Urinary bladder (tissue), 4 donors: ENCODE data around the gene PSMG4. TPM values are rescaled to one million over a fixed set of nuclear protein-coding genes. Genes with fewer than 3 reads are reported as not detected.
A peak's percentile ranks its signal among the peaks of the same experiment; 100 is the strongest.

Source experiments
- DNase-seq: peaks from one replicate; pipeline ENCODE4 v3.0.0-alpha.2; 2015; ENCODE audit errors: extremely low spot score
- H3K27ac ChIP-seq: one replicate; pipeline ENCODE4 v1.5.1; 2013; ENCODE audit warnings: low read depth, mild to moderate bottlenecking, moderate library complexity
- H3K36me3 ChIP-seq: one replicate; pipeline ENCODE4 v1.6.1; 2013; ENCODE audit warnings: mild to moderate bottlenecking, moderate library complexity; ENCODE audit not compliant: insufficient read depth
- H3K4me1 ChIP-seq: one replicate; pipeline ENCODE4 v1.6.1; 2013; ENCODE audit warnings: mild to moderate bottlenecking, moderate library complexity; ENCODE audit not compliant: insufficient read depth
- H3K4me3 ChIP-seq: one replicate; pipeline ENCODE4 v1.5.1; 2013; ENCODE audit warnings: low read depth, low read length
- WGBS: extraction: QIAGEN DNeasy Blood & Tissue Kit; methylation state at CpG from one replicate; pipeline ENCODE4 v1.1.7; 2013; 5-methylcytosine and 5-hydroxymethylcytosine counted together
- polyA plus RNA-seq: library from polyadenylated mRNA; stranded (reverse); fragments of 200-250 nt; gene quantifications from one replicate; pipeline ENCODE4 v1.2.3, GENCODE V29; 2013
- total RNA-seq: library from RNA; depleted of rRNA; stranded (reverse); fragments of >200 nt; gene quantifications from one replicate; pipeline ENCODE4 v1.2.3, GENCODE V29; 2014
- donor health status: healthy with polysubstance abuse.
- donor health status: healthy.

The PSMG4 gene
- total and polyA plus RNA-seq, 2 donors, result 19.8 to 29.5 TPM

DNA sequence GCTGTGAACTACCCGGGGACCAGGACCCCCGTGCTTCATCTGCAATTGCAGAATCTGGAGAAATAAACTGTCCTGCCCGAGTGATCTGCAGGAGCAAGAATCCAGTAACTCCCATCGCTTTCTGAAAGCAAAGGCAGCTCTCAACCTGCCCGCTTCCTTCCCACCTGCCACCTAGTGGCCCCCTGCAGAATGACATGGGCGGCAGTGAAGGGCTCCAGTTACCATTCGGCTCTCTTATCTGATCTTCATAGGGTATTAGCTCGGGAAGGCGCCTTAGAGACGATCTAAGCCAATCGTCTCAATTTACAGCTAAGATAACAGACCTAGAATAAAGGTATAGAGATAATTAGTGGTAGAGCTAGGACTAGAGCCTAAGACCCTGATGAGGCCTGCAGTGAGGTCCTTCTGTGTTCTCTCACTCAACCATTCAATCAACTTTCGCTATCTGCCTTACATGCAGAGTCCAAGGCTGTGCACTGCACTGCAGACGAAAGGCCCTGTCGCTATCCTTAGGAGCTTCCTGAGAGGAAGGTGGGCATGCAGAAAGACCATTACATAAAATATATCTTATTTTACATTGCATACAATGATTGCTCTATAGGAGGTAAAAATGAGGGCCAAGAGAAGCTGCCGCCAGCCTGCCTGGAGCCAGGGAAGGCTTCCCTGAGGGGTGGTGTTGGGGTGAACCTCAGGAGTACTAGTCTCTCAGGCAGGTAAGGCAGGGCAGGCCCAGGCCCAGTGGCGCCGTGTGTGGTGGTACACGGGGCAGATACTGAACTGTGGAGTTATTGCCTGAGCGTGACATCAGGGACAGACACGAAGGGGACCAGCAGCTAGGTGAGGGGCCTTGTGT lies 7.1 kb upstream of the PSMG4 start:
- Histone ChIP-seq H3K4me3 (no peak overlapping the region), H3K27ac (no peak overlapping the region), H3K4me1 (no peaks in the 10 kb centered on the region), H3K36me3 (no peaks in the 10 kb centered on the region)
- 38% methylated on average over 20 of the region's 20 CpGs for whole genome bisulfite sequencing
- DNase-seq, result peak; percentile 63

DNA sequence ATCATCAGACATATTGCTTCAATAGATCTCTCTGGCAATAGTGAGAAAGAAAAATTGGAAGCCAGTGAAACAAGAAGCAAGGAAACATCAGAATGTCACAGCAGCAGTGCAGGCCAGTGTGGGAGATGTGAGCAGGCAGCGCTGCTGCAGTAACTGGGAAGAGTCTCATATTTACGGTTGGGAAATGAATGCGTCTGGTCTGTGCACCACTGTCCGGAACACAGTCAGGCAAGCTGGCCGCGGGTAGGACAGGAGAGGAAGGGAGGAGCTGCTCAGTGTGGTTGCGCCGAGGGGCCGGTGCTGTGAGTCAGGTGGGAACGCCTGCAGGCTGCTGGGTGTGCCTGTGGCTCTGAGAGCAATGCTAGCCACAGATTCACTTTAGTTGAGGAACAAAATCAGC lies 6.4 kb upstream of the PSMG4 start:
- H3K27ac ChIP-seq, result no peak overlapping the region
- H3K4me3 ChIP-seq, result no peak overlapping the region
- H3K4me1 ChIP-seq, result no peaks in the 10 kb centered on the region
- H3K36me3 ChIP-seq, result no peaks in the 10 kb centered on the region
- DNase-seq, result no peak
- WGBS, result 91% methylated on average over 10 of the region's 10 CpGs

GRCh38 chr6:3252861-3253596 lies 5.7 kb upstream of the PSMG4 start:
- WGBS, result 92% methylated on average over 22 of the region's 22 CpGs
- DNase-seq, result no peak
- H3K27ac ChIP-seq, result no peak overlapping the region
- no peaks in the 10 kb centered on the region for H3K36me3 ChIP-seq
- no peak overlapping the region for H3K4me3 ChIP-seq
- no peaks in the 10 kb centered on the region for H3K4me1 ChIP-seq

GRCh38 chr6:3253597-3253961 lies 5.2 kb upstream of the PSMG4 start:
- H3K4me1 ChIP-seq, result no peaks in the 10 kb centered on the region
- H3K36me3 ChIP-seq, result no peaks in the 10 kb centered on the region
- no peak overlapping the region for H3K27ac ChIP-seq
- no peak overlapping the region for H3K4me3 ChIP-seq
- no peak for DNase-seq
- WGBS, result 97% methylated on average over 40 of the region's 40 CpGs

DNA sequence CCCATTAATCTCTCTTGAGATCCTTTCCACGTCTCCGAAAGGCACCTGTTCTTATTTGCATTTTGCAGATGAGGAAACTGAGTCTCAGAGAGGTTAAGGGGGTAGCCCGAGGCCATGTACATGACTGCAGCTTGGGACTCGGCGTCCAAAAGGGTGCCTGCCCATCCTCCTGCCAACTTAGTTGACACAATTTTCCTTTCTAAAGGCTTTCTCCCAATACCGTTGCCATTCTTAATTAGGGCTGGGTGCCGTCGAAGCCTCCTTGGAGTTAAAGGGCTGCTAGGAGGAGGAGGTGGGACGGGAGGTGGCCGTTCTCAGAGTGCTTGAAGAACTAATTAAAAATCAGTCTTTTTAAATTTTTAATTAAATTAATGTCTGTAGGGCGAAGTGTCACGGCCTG lies 546 bp upstream of the PSMG4 start:
- WGBS, result 54% methylated on average over 12 of the region's 12 CpGs
- H3K4me1 ChIP-seq, result peaks cover 1% of the 10 kb centered on the region
- no peak overlapping the region for H3K27ac ChIP-seq
- DNase-seq, result no peak
- no peaks in the 10 kb centered on the region for H3K36me3 ChIP-seq
- H3K4me3 ChIP-seq, result peak overlapping the region; percentile 96

DNA sequence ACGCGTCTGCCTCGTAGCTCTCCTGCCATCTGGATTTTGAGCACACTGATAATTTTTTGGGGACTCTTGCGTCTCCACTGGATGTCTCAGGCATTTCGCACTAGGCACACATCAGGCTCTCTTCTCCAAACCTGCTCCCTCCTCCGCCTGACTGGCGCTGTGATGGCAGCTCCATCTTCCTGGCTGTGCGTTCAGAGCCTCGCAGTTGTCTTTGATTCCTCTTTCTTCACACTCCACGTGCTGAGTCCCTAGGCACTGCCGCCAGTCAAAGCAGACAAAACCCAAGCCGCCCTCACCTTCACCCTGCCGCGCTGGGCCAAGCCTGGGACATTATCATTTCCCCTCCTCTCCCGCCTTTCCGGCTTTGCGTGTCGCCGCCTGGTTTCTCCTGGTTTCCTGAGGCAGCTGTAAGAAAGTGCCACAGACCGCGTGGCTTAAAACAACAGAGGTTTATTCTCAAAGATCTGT lies 778 bp downstream of the PSMG4 start:
- peak overlapping the region; percentile 96 for H3K4me3 ChIP-seq
- H3K27ac ChIP-seq, result no peak overlapping the region
- no peak for DNase-seq
- no peaks in the 10 kb centered on the region for H3K36me3 ChIP-seq
- peaks cover 1% of the 10 kb centered on the region for H3K4me1 ChIP-seq
- WGBS, result 1% methylated on average over 21 of the region's 21 CpGs

GRCh38 chr6:3260296-3260695 lies 1.5 kb downstream of the PSMG4 start:
- no peak overlapping the region for H3K27ac ChIP-seq
- H3K36me3 ChIP-seq, result no peaks in the 10 kb centered on the region
- 83% methylated on average over 14 of the region's 14 CpGs for WGBS
- H3K4me1 ChIP-seq, result peaks cover 1% of the 10 kb centered on the region
- H3K4me3 ChIP-seq, result no peak overlapping the region
- no peak for DNase-seq

- Histone ChIP-seq H3K27ac (no peak overlapping the region), H3K36me3 (no peaks in the 10 kb centered on the region), H3K4me3 (no peak overlapping the region), H3K4me1 (peaks cover 1% of the 10 kb centered on the region)
- DNase-seq, result no peak
- WGBS, result 80% methylated on average over 17 of the region's 17 CpGs
Measured at GRCh38 chr6:3260772-3261517, 2.2 kb downstream of the PSMG4 start.

DNA sequence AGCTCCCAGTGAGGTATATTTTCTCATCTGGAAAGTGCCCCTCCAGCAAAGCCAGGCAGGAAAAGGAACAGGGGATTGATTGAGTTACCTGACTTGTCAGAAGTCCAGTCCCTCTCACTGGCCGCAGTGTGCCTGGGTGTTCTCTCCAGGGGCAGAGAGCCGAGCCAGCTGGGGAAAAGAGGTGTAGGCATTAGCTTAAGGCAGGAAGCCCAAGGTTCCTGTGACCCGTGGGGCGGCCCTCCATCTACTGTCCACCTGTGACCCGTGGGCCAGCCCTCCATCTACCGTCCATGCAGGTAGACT lies 2.7 kb downstream of the PSMG4 start:
- 88% methylated on average over 6 of the region's 6 CpGs for WGBS
- Histone ChIP-seq H3K4me3 (no peak overlapping the region), H3K27ac (no peak overlapping the region), H3K4me1 (peaks cover 1% of the 10 kb centered on the region), H3K36me3 (no peaks in the 10 kb centered on the region)
- DNase-seq, result no peak

GRCh38 chr6:3261921-3262320 lies 3.2 kb downstream of the PSMG4 start:
- Histone ChIP-seq H3K36me3 (no peaks in the 10 kb centered on the region), H3K4me1 (peaks cover 1% of the 10 kb centered on the region), H3K4me3 (no peak overlapping the region), H3K27ac (no peak overlapping the region)
- WGBS, result 67% methylated on average over 8 of the region's 8 CpGs
- DNase-seq, result no peak

- DNase-seq, result no peak
- peaks cover 1% of the 10 kb centered on the region for H3K4me1 ChIP-seq
- no peak overlapping the region for H3K27ac ChIP-seq
- no peak overlapping the region for H3K4me3 ChIP-seq
- no peaks in the 10 kb centered on the region for H3K36me3 ChIP-seq
- 86% methylated on average over 6 of the region's 6 CpGs for WGBS
Measured at GRCh38 chr6:3263096-3263495, 4.3 kb downstream of the PSMG4 start.

- no peak for DNase-seq
- 89% methylated on average over 3 of the region's 3 CpGs for WGBS
- Histone ChIP-seq H3K4me1 (peaks cover 1% of the 10 kb centered on the region), H3K4me3 (no peak overlapping the region), H3K36me3 (no peaks in the 10 kb centered on the region), H3K27ac (no peak overlapping the region)
Measured at GRCh38 chr6:3264356-3264755, 5.6 kb downstream of the PSMG4 start.

DNA sequence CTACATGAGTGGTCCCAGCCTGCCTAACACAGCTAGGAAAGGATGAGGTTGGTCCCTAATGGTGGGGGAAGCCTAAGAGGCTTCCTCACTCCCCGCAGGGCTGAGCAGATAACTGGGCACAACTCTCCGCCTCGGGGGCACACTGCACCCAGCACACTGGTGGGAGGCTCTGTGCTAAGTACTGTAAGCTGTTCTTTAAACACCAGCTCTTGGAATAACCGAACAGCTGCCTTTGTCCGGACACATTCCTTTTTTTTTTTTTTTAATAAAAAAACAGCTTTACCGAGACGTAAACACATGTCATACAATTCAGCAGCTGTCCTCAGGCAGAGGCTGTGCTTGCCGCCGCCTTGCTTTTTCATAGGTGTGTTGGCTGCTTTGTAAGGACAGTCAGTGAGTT lies 6.9 kb downstream of the PSMG4 start:
- H3K36me3 ChIP-seq, result no peaks in the 10 kb centered on the region
- no peak for DNase-seq
- no peaks in the 10 kb centered on the region for H3K4me1 ChIP-seq
- no peak overlapping the region for H3K27ac ChIP-seq
- 37% methylated on average over 9 of the region's 9 CpGs for WGBS
- H3K4me3 ChIP-seq, result no peak overlapping the region

GRCh38 chr6:3266170-3266569 lies 7.4 kb downstream of the PSMG4 start:
- H3K4me1 ChIP-seq, result no peaks in the 10 kb centered on the region
- no peaks in the 10 kb centered on the region for H3K36me3 ChIP-seq
- no peak overlapping the region for H3K4me3 ChIP-seq
- DNase-seq, result no peak
- no peak overlapping the region for H3K27ac ChIP-seq
- WGBS, result 61% methylated on average over 9 of the region's 9 CpGs
